Measurements from ENCODE around the gene DDX21. TPM values are rescaled to one million over a fixed set of nuclear protein-coding genes. Genes with fewer than 3 reads are reported as not detected.

The DDX21 gene
- total and polyA plus RNA-seq, 2 of the 13 experiments (the other 11 are each of a cell fraction or from before 2014, with no cell fraction given) = 52.5 to 147 TPM

DNA sequence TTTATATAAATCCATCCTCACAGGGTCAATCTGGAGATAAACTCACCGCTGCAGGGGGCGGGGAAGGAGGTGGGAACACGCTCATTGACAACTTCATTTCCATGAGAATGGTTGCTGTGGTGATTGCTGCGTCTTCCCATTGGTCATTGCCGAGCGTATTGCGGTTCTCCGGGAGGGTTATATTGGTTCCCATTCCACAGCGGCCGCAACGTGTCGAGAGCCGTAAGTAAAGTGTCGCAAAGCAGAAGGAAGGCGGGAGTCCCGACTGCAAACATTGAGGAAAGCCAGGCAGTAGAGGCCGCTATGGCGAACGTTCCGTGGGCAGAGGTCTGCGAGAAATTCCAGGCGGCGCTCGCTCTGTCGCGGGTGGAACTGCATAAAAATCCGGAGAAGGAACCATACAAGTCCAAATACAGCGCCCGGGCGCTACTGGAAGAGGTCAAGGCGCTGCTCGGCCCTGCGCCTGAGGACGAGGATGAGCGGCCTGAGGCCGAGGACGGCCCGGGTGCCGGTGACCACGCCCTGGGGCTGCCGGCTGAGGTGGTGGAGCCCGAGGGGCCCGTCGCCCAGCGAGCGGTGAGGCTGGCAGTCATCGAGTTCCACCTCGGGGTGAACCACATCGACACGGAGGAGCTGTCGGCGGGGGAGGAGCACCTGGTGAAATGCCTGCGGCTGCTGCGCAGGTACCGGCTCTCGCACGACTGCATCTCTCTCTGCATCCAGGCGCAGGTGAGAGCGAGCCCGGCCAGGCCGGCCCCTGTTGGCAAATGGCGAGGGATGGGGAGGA, 32.8 kb downstream of the DDX21 start, which contains the start of gene KIFBP (continued):
- peak; percentile 94 for TF ChIP-seq ASH2L (IDR thresholded peaks at IDR 0.05; ENCODE audit: insufficient read length, low read depth, low read length)
- TF ChIP-seq, protein P1, sequence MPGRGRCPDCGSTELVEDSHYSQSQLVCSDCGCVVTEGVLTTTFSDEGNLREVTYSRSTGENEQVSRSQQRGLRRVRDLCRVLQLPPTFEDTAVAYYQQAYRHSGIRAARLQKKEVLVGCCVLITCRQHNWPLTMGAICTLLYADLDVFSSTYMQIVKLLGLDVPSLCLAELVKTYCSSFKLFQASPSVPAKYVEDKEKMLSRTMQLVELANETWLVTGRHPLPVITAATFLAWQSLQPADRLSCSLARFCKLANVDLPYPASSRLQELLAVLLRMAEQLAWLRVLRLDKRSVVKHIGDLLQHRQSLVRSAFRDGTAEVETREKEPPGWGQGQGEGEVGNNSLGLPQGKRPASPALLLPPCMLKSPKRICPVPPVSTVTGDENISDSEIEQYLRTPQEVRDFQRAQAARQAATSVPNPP (CRISPR knock-in tag; IDR thresholded peaks at IDR 0.05) = peak; percentile 77; the same call in 1 of the 2 replicates
- TF ChIP-seq, protein P2, sequence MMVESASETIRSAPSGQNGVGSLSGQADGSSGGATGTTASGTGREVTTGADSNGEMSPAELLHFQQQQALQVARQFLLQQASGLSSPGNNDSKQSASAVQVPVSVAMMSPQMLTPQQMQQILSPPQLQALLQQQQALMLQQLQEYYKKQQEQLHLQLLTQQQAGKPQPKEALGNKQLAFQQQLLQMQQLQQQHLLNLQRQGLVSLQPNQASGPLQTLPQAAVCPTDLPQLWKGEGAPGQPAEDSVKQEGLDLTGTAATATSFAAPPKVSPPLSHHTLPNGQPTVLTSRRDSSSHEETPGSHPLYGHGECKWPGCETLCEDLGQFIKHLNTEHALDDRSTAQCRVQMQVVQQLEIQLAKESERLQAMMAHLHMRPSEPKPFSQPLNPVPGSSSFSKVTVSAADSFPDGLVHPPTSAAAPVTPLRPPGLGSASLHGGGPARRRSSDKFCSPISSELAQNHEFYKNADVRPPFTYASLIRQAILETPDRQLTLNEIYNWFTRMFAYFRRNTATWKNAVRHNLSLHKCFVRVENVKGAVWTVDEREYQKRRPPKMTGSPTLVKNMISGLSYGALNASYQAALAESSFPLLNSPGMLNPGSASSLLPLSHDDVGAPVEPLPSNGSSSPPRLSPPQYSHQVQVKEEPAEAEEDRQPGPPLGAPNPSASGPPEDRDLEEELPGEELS (CRISPR knock-in tag; IDR thresholded peaks at IDR 0.05) = peak; percentile 12; the same call in 1 of the 2 replicates
- TF ChIP-seq ZMYM4 (CRISPR knock-in tag; IDR thresholded peaks at IDR 0.05) = peak; percentile 94
- TF ChIP-seq ZNF296 (CRISPR knock-in tag; conservative IDR thresholded peaks at IDR 0.05) = 0 out of 2 replicates have a peak, but pooled peaks have one; percentile 27
- peak; percentile 88 for TF ChIP-seq ZNF772 (CRISPR knock-in tag; IDR thresholded peaks at IDR 0.05)
- TF ChIP-seq, protein P3, sequence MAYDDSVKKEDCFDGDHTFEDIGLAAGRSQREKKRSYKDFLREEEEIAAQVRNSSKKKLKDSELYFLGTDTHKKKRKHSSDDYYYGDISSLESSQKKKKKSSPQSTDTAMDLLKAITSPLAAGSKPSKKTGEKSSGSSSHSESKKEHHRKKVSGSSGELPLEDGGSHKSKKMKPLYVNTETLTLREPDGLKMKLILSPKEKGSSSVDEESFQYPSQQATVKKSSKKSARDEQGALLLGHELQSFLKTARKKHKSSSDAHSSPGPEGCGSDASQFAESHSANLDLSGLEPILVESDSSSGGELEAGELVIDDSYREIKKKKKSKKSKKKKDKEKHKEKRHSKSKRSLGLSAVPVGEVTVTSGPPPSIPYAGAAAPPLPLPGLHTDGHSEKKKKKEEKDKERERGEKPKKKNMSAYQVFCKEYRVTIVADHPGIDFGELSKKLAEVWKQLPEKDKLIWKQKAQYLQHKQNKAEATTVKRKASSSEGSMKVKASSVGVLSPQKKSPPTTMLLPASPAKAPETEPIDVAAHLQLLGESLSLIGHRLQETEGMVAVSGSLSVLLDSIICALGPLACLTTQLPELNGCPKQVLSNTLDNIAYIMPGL (CRISPR knock-in tag; IDR thresholded peaks at IDR 0.05; ENCODE audit: borderline replicate concordance in 1 of 2, low read depth in 1 of 2) = peak; percentile 89 to 95
- TF ChIP-seq FOXK2 (IDR thresholded peaks at IDR 0.05) = 0 out of 2 replicates have a peak, but pooled peaks have one; percentile 38
- peak; percentile 66; the same call in 1 of the 2 replicates for TF ChIP-seq HNRNPL (IDR thresholded peaks at IDR 0.05; ENCODE audit: low read depth, low read length)
- no peak for TF ChIP-seq ZNF33A (CRISPR knock-in tag; IDR thresholded peaks at IDR 0.05; ENCODE audit: borderline replicate concordance)
- TF ChIP-seq ZNF569 (CRISPR knock-in tag; IDR thresholded peaks at IDR 0.05; ENCODE audit: borderline replicate concordance) = no peak
- TF ChIP-seq IKZF1 (IDR thresholded peaks at IDR 0.05) = no peak
- TF ChIP-seq, protein P4, sequence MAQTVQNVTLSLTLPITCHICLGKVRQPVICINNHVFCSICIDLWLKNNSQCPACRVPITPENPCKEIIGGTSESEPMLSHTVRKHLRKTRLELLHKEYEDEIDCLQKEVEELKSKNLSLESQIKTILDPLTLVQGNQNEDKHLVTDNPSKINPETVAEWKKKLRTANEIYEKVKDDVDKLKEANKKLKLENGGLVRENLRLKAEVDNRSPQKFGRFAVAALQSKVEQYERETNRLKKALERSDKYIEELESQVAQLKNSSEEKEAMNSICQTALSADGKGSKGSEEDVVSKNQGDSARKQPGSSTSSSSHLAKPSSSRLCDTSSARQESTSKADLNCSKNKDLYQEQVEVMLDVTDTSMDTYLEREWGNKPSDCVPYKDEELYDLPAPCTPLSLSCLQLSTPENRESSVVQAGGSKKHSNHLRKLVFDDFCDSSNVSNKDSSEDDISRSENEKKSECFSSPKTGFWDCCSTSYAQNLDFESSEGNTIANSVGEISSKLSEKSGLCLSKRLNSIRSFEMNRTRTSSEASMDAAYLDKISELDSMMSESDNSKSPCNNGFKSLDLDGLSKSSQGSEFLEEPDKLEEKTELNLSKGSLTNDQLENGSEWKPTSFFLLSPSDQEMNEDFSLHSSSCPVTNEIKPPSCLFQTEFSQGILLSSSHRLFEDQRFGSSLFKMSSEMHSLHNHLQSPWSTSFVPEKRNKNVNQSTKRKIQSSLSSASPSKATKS (CRISPR knock-in tag; IDR thresholded peaks at IDR 0.05) = no peak
- TF ChIP-seq ZFP1 (CRISPR knock-in tag; IDR thresholded peaks at IDR 0.05) = peak; percentile 48
- TF ChIP-seq ZNF335 (CRISPR knock-in tag; IDR thresholded peaks at IDR 0.05) = peak; percentile 84
- no peak for TF ChIP-seq FOXA1 (IDR thresholded peaks at IDR 0.05)
- 0 out of 2 replicates have a peak, but pooled peaks have one; percentile 4 for TF ChIP-seq FOXA1 (CRISPR knock-in tag; IDR thresholded peaks at IDR 0.05)
- 0 out of 2 replicates have a peak, but pooled peaks have one; percentile 21 for TF ChIP-seq HOXA5 (CRISPR knock-in tag; IDR thresholded peaks at IDR 0.05)
- peak; percentile 95 for TF ChIP-seq KDM2A (CRISPR knock-in tag; IDR thresholded peaks at IDR 0.05; ENCODE audit: borderline replicate concordance, low read depth)
- TF ChIP-seq ZNF3 (CRISPR knock-in tag; IDR thresholded peaks at IDR 0.05) = 0 out of 2 replicates have a peak, but pooled peaks have one; percentile 12
- no peak for TF ChIP-seq ZNF644 (CRISPR knock-in tag; IDR thresholded peaks at IDR 0.05; ENCODE audit: low read depth)
- 0 out of 2 replicates have a peak, but pooled peaks have one; percentile 21 for TF ChIP-seq ZNF367 (CRISPR knock-in tag; IDR thresholded peaks at IDR 0.05; ENCODE audit: borderline replicate concordance)
- peak; percentile 85 for TF ChIP-seq TEAD3 (CRISPR knock-in tag; optimal IDR thresholded peaks at IDR 0.05; ENCODE audit: borderline replicate concordance)
- no peak for TF ChIP-seq MIER3 (CRISPR knock-in tag; IDR thresholded peaks at IDR 0.05; ENCODE audit: borderline replicate concordance)

All from HepG2 (cell line).